Lower leg skin (tissue), 4 donors: ENCODE measurements around the gene AKR1C1. TPM values are rescaled to one million over a fixed set of nuclear protein-coding genes. Genes with fewer than 3 reads are reported as not detected.
A peak's percentile ranks its signal among the peaks of the same experiment; 100 is the strongest.
"Not testable (repeated sequence)": the region's sequence is repeated elsewhere in the genome, so short reads cannot be mapped to it uniquely, and the experiment has no call there.

Experiments
- DNase-seq, 2 donors: peaks; one replicate each; pipeline ENCODE4 v3.0.0-alpha.2; 2019; ENCODE audit warnings: low spot score in 2 of 2
- H3K4me3 ChIP-seq: fragments of 200-600 bp; sonication (generic); 2 replicates; pipeline ENCODE4 v1.5.1; 2017; ENCODE audit warnings: mild to moderate bottlenecking, low read depth; ENCODE audit not compliant: poor library complexity, severe bottlenecking
- POLR2A ChIP-seq, 2 donors: fragments of 450-650 bp; IDR thresholded peaks; one replicate each; pipeline ENCODE4 v1.6.1; 2016 to 2017; ENCODE audit warnings: antibody characterized with exemption in 2 of 2, mild to moderate bottlenecking in 1 of 2, moderate library complexity in 1 of 2
- WGBS, 2 donors: methylation state at CpG; one replicate each; pipeline ENCODE4 v1.1.5; 2018; 5-methylcytosine and 5-hydroxymethylcytosine counted together
- intact Hi-C: fragments of 100-400 bp; cut with DNase I; formaldehyde crosslinking; loops from one replicate; pipeline ENCODE4 v1.15.0; 2023; ENCODE audit warnings: low total_unique reads
- total RNA-seq, 4 donors: library from RNA; depleted of rRNA; stranded (reverse); fragments of >200 nt; gene quantifications; one replicate each; pipeline ENCODE4 v1.1.0, GENCODE V29; 2016
- TF ChIP-seq, protein P1 (sequence below), 3 donors: fragments of 450-650 bp; IDR thresholded peaks; one replicate each; pipeline ENCODE4 v1.5.1; 2016; ENCODE audit warnings: antibody characterized with exemption in 3 of 3, mild to moderate bottlenecking in 3 of 3, moderate library complexity in 2 of 3

Gene AKR1C1
- total RNA-seq, 4 donors from 2014 or later: 16.3 to 44.4 (median 31.3) TPM

DNA sequence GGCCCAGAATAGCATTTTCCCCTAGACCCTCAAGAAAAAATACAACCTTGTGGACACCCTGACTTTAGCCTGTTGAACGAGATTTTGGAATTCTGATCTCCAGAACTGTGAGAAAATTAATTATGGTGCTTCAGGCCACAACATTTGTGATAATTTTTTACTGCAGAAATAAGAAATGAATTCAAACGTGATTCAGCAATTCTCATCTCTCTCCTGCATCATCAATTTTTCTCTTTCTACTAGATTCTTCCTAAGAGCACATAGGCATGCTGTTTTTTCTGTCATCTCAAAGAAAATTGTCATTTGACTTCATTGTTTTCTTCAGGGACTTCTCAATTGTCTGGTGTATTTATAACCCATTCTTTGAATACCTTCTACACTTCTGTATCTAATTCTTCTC lies 49.4 kb downstream of the AKR1C1 start:
- H3K4me3 ChIP-seq: no peak overlapping the region
- intact Hi-C loops: no loop called here
- TF ChIP-seq, protein P1, sequence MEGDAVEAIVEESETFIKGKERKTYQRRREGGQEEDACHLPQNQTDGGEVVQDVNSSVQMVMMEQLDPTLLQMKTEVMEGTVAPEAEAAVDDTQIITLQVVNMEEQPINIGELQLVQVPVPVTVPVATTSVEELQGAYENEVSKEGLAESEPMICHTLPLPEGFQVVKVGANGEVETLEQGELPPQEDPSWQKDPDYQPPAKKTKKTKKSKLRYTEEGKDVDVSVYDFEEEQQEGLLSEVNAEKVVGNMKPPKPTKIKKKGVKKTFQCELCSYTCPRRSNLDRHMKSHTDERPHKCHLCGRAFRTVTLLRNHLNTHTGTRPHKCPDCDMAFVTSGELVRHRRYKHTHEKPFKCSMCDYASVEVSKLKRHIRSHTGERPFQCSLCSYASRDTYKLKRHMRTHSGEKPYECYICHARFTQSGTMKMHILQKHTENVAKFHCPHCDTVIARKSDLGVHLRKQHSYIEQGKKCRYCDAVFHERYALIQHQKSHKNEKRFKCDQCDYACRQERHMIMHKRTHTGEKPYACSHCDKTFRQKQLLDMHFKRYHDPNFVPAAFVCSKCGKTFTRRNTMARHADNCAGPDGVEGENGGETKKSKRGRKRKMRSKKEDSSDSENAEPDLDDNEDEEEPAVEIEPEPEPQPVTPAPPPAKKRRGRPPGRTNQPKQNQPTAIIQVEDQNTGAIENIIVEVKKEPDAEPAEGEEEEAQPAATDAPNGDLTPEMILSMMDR (IDR thresholded peaks at IDR 0.05): no peak
- TF ChIP-seq POLR2A (IDR thresholded peaks at IDR 0.05): no peak
- WGBS, 2 donors: 65 to 76% methylated on average over 2 of the region's 2 CpGs
- DNase-seq: no peak

- 57 to 66% methylated on average over 1 of the region's 1 CpG for WGBS, 2 donors
- DNase-seq: no peak
- no peak overlapping the region for H3K4me3 ChIP-seq
- intact Hi-C loops: no loop called here
- TF ChIP-seq, protein P1 (IDR thresholded peaks at IDR 0.05): no peak
- no peak for TF ChIP-seq POLR2A (IDR thresholded peaks at IDR 0.05)
Observed at GRCh38 chr10:5013385-5013784, 50.2 kb downstream of the AKR1C1 start.

DNA sequence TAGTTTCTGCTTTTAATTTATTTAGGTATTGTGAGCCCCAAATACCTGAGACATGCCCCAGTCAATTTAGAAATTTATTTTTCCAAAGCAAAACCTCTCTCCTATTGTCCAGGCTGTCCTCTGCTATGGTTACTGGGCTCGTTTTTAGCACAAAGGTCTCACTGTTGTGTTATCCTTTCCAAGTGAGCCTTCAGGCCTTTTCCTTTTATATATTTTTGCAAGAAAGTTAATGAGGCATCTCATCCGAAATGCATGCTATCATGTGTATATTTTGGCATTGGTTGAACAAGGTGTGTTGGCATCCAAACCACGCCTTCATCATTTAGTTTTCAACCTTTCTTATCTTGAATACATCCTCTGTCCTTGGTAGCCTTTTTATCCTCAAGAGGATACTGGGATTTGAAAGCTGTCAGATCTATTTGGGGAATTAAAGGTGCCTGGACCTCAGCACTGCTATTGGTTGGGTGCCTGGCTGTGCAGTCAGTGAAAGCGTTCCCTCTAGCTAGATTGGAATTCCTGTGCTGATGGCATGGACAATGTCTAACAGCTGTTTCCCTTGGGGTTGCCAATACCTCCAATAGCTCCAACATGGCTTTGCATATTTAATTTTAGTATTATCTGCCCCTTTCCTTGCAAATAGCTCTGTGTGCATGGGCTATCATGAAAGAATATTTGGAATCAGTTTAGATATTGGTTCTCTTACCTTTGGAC lies 51.1 kb downstream of the AKR1C1 start:
- WGBS, 2 donors: 53 to 56% methylated on average over 4 of the region's 4 CpGs
- intact Hi-C loops, DNase-seq, H3K4me3 ChIP-seq: not testable (repeated sequence)

- no peak for DNase-seq
- 50 to 64% methylated on average over 1 of the region's 1 CpG for WGBS, 2 donors
- intact Hi-C loops: no loop called here
- no peak overlapping the region for H3K4me3 ChIP-seq
- TF ChIP-seq POLR2A (IDR thresholded peaks at IDR 0.05): no peak
- TF ChIP-seq, protein P1 (IDR thresholded peaks at IDR 0.05): no peak
Observed at GRCh38 chr10:5014936-5015335, 51.7 kb downstream of the AKR1C1 start.

DNA sequence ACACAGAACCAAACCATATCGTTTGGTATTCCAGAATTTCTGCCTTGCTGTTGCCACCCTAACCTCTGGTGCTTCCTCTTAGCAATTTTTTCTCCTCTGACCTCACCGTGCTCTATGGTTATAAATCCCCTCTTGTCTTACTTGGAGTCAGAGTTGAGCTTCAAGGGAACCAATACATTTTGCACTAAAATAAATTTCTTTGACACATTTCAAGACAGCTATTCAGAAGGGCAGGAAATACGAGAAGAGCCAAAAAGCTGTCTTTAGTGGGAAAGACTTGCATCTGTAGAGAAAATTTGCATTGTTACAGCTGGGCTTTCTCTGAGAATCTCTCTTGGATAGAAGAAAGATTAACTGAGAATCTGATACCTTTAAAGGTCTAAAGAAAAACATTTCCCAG lies 54.9 kb downstream of the AKR1C1 start:
- WGBS, 2 donors: 54 to 64% methylated on average over 3 of the region's 3 CpGs
- intact Hi-C loops: no loop called here
- DNase-seq: no peak

DNA sequence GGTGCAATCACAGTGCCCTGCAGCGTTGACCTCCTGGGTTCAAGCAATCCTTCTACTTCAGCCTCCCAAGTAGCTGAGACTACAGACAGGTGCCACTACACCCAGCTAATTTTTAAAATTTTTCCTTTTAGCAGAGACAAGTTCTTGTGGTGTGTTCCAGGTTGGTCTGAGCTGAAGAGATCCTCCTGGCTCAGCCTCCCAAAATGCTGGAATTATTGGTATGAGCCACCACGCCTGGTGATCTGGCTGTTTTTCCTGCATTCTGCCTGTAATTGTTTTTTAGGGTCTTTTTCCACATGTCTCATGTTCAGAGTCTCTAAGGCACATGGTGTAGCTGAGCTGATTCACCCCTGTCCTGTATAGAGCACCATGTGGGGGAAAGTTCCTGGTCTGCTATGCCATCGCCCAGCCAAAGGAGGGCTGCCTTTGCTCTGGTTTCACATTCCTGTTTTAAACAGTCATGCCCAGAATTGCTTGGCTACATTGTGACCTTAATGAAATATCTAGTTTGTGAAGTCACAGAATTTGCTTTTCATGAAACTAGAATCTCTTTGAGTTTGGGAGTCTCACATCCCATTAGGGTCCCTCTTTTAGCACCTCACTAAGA lies 55.6 kb downstream of the AKR1C1 start:
- intact Hi-C loops, H3K4me3 ChIP-seq: not testable (repeated sequence)
- peak in 1 of 2 donors; percentile 87 for DNase-seq
- WGBS, 2 donors: 52 to 62% methylated on average over 3 of the region's 3 CpGs

More for the DNA sequence above, 54.9 kb downstream of the AKR1C1 start:
- no peak overlapping the region for H3K4me3 ChIP-seq
- no peak for TF ChIP-seq POLR2A (IDR thresholded peaks at IDR 0.05)
- TF ChIP-seq, protein P1 (IDR thresholded peaks at IDR 0.05): no peak

- DNase-seq, H3K4me3 ChIP-seq: not testable (repeated sequence)
- WGBS, 2 donors: 51 to 57% methylated on average over 6 of the region's 6 CpGs
- intact Hi-C loops: loop anchor here (2.0 kb wide), 1 partner anchor 69 kb away; no protein-coding TSS in a partner anchor
Observed at GRCh38 chr10:5019770-5020612, 56.8 kb downstream of the AKR1C1 start.

- intact Hi-C loops: loop anchor here (2.0 kb wide), 1 partner anchor 67 kb away; no protein-coding TSS in a partner anchor
- WGBS, 2 donors: 54 to 75% methylated on average over 10 of the region's 10 CpGs
- DNase-seq, H3K4me3 ChIP-seq: not testable (repeated sequence)
Observed at GRCh38 chr10:5021624-5022290, 58.5 kb downstream of the AKR1C1 start.
